GM12864 (cell line): ENCODE measurements around the gene SYNPO2L.

Experiments used
- DNase-seq: peaks from one replicate; pipeline ENCODE4 v3.0.0-alpha.2; 2011; ENCODE audit warnings: low read depth
- H3K4me3 ChIP-seq: 2 replicates; pipeline ENCODE4 v1.5.1; 2011; ENCODE audit warnings: mild to moderate bottlenecking, low read depth, low read length, control low read depth
- TF ChIP-seq, protein P1 (sequence below): IDR thresholded peaks from 2 replicates; pipeline ENCODE4 v1.5.1; 2011; ENCODE audit warnings: low read depth, mild to moderate bottlenecking, moderate library complexity, low read length, control low read depth, inconsistent platforms; ENCODE audit errors: missing control alignments

SYNPO2L gene

DNA sequence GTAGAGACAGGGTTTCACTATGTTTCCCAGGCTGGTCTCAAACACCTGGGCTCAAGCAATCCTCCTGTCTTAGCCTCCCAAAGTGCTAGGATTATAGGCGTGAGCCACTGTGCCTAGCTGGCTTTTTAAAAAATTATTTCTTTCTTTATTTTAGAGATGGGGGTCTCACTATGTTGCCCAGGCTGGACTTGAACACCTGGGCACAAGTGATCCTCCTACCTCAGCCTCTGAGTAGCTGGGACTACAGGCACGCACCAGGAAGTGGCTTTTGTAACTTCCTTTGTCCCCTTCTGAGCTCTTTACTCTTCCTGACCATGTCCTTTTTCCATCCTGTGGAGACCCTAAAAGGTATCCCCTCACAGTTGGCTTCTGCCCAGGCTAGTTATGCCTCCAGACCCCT, 12.5 kb downstream of the SYNPO2L start:
- no peak overlapping the region for H3K4me3 ChIP-seq
- TF ChIP-seq, protein P1, sequence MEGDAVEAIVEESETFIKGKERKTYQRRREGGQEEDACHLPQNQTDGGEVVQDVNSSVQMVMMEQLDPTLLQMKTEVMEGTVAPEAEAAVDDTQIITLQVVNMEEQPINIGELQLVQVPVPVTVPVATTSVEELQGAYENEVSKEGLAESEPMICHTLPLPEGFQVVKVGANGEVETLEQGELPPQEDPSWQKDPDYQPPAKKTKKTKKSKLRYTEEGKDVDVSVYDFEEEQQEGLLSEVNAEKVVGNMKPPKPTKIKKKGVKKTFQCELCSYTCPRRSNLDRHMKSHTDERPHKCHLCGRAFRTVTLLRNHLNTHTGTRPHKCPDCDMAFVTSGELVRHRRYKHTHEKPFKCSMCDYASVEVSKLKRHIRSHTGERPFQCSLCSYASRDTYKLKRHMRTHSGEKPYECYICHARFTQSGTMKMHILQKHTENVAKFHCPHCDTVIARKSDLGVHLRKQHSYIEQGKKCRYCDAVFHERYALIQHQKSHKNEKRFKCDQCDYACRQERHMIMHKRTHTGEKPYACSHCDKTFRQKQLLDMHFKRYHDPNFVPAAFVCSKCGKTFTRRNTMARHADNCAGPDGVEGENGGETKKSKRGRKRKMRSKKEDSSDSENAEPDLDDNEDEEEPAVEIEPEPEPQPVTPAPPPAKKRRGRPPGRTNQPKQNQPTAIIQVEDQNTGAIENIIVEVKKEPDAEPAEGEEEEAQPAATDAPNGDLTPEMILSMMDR = no peak
- DNase-seq = no peak

DNA sequence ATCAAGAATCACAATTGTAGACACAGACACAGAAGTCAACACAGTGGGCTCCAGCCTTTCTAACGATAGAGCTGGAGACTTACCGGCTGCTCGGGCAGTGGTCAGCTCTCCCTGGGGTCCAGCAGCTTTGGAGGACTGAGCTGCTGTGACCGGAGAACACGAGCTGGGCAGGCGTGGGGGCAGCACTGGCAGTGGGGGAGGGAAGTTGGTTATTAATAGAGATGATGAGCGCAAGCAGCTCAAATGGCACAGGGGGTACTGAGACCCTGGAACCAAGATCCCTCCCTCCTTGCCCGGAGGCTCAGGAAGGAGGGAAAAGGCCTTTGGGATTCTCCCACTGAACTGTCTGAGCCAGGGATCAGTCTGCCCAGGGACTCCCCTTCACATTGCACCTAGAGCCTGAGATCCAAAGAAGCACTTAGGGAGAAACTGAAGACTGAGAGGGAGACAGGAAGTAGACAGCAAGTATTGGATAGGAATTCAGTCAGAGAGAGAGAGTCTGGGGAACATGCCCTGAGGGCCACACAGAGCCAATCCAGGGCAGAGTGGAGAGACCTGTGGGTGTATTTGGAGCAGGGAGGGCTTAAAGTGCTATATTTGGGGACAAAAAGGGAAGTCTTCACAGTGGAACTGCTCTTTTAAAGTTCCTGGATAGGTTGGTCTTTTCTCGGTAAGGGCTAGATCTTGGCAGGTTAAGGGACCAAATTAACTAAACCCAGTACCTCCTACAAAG, 14.3 kb downstream of the SYNPO2L start, which contains the start of gene MYOZ1:
Gene MYOZ1, minus strand, starts transcription at position 147 of the 733 bp plus-strand sequence. CDS start 1,457 bp downstream, outside the sequence.
- no peak within 1 kb of the TSS for H3K4me3 ChIP-seq
- no peak for DNase-seq
- TF ChIP-seq, protein P1 = no peak

DNA sequence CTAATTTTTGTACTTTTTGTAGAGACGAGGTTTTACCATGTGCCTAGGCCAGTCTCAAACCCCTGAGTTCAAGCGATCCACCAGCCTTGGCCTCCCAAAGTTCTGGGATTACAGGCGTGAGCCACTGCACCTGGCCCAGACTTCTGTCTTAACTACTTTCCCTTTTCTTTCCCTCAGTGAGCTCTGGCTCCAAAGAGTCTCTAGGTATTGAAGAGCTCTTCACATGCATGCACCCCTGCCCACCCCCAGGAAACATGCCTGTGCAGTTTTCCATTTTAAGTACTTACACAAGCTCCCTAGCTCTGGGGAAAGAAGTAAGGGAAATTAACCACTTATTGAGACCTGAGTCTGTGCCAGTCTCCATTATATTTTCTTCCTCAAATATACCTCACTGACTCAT, 16.5 kb downstream of the SYNPO2L start:
- TF ChIP-seq, protein P1 = no peak
- DNase-seq = no peak
- no peak overlapping the region for H3K4me3 ChIP-seq

DNA sequence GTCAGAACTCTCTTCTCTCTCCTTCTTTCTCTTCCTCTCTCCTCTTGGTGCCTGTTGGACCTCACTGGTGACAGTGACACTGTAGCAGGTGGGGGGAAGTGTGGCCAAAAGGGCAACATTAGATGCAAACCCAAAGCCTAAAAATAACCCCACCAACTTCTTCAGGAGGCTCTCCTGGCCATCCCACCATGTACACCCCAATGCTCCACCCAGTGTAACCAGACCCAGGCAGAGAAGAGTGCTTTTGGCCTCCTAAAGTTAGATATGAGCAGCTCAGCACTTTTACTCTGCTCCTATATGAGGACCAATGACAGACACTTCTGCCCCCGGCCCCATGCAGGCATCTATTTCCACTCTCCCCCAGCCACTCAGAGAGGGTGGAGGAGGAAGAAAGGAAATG, 20.0 kb downstream of the SYNPO2L start:
- DNase-seq = no peak
- TF ChIP-seq, protein P1 = no peak
- H3K4me3 ChIP-seq = no peak overlapping the region

DNA sequence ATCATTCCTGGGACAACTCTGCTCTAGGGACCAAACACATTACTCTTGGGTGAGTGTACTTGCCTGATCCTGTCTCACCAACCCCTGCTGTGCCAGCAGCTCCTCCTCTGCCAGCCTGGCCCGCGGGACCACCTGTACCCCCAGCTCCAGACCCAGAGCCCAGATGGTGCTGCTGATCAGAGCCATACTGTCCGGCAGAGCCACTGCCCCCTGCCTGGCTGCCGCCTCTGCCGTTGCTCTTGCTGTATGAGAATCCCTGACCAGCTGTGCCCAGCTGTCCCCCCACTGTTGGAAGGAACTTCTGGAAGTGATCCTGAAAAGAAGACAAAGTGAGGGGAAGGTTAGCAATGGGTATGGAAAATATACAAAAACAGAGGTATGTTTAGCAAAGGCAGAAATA, 21.4 kb downstream of the SYNPO2L start:
- DNase-seq = no peak
- H3K4me3 ChIP-seq = no peak overlapping the region
- TF ChIP-seq, protein P1 = no peak

DNA sequence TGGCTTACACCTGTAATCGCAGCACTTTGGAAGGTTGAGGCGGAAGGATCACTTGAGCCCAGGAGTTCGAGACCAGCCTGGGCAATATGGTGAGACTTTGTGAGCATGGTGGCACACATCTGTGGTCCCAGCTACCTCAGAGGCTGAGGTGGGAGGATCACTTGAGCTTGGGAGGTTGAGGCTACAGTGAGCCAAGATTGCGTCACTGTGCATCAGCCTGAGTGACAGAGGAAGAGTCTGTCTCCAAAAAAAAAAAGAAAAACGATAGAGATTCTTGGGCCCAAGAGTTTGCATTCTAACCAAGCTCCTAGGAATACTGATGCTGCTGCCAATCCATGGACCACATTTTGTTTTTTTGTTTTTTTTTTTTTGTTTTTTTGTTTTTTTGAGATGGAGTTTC, 26.7 kb downstream of the SYNPO2L start:
- no peak overlapping the region for H3K4me3 ChIP-seq
- TF ChIP-seq, protein P1 = no peak
- no peak for DNase-seq

DNA sequence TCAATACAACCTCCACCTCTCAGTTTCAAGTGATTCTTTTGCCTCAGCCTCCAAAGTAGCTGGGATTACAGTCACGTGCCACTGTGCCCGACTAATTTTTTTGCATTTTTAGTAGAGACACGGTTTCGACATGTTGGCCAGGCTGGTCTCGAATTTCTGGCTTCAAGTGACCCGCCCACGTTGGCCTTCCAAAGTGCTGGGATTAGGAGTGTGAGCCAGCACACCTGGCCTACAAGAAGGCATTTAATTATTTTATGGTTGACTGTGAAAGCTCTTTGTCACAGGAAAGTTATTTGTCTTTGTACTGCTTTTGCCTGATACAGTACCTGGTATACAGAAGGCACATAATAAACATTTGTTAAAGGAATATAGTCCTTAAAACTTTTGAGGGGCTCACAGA, 27.4 kb downstream of the SYNPO2L start:
- no peak overlapping the region for H3K4me3 ChIP-seq
- TF ChIP-seq, protein P1 = no peak
- DNase-seq = no peak
